GM12878 (cell line): ENCODE measurements around the gene MMP15. TPM values are rescaled to one million over a fixed set of nuclear protein-coding genes. Genes with fewer than 3 reads are reported as not detected.

ENCODE experiments used
- ATAC-seq: fragments of 200-7000 bp; cut with Tn5 transposase; 3 replicates; pipeline ENCODE4 v1.9.1; 2020; ENCODE audit warnings: mild to moderate bottlenecking, moderate library complexity
- BruUV-seq: library from RNA; stranded (reverse); fragments of 400-500 nt; replicated peaks from 2 replicates; lab custom pipeline; 2021; lab: Mats Ljungman, UMichigan
- CTCF ChIA-PET: fragments of 300-600 bp; sonication (Branson Sonifier 250); formaldehyde crosslinking; extraction: SDS; loops from one replicate; lab custom pipeline; 2021; ENCODE audit warnings: inconsistent platforms; lab: Yijun Ruan, JAX
- POLR2A ChIA-PET: fragments of 350-600 bp; formaldehyde crosslinking; extraction: SDS; loops from one replicate; lab custom pipeline; 2021; ENCODE audit warnings: inconsistent platforms; lab: Charles Lee
- RAD21 ChIA-PET: fragments of 300-600 bp; sonication (Branson Sonifier 250); formaldehyde crosslinking; loops from one replicate; lab custom pipeline; 2023; ENCODE audit warnings: antibody characterized with exemption; ENCODE audit not compliant: unreplicated experiment; lab: Charles Lee
- SMC1A ChIA-PET: fragments of 300-600 bp; sonication (Branson Sonifier 250); formaldehyde crosslinking; loops from one replicate; lab custom pipeline; 2023; ENCODE audit not compliant: unreplicated experiment, uncharacterized antibody; lab: Charles Lee
- DNase-seq: peaks from one replicate; pipeline ENCODE4 v3.0.0-alpha.2; 2011; ENCODE audit warnings: low read depth, low spot score
- FAIRE-seq: peaks from 3 replicates; lab custom pipeline; 2011; peaks lifted over from hg19 to GRCh38; lab: Jason Lieb, UNC
- H2AFZ ChIP-seq: 2 replicates; pipeline ENCODE4 v1.6.0; 2011; ENCODE audit warnings: low read depth, low read length, control low read depth; ENCODE audit not compliant: control insufficient read depth
- H3K27ac ChIP-seq: 2 replicates; pipeline ENCODE4 v1.5.1; 2011; ENCODE audit warnings: control low read depth; ENCODE audit not compliant: control insufficient read depth, insufficient read depth
- H3K27me3 ChIP-seq, 2 experiments: replicated peaks in 1 of 2; 2 replicates each; pipeline versions ENCODE4 v1.6.0 to v1.6.1; 2011; ENCODE audit warnings: low read length in 1 of 2; ENCODE audit not compliant: control insufficient read depth in 2 of 2, insufficient read depth in 2 of 2
- H3K36me3 ChIP-seq, 2 experiments: 2 replicates each; pipeline ENCODE4 v1.5.1; 2011; ENCODE audit warnings: low read length in 1 of 2; ENCODE audit not compliant: control insufficient read depth in 2 of 2, insufficient read depth in 2 of 2
- H3K4me1 ChIP-seq: 2 replicates; pipeline ENCODE4 v1.6.1; 2011; ENCODE audit warnings: mild to moderate bottlenecking, low read length, moderate library complexity, mixed read lengths; ENCODE audit not compliant: control insufficient read depth, insufficient read depth
- H3K4me2 ChIP-seq: 2 replicates; pipeline ENCODE4 v1.6.0; 2011; ENCODE audit warnings: control low read depth; ENCODE audit not compliant: control insufficient read depth, insufficient read depth
- H3K4me3 ChIP-seq: fragments of 200-600 bp; sonication (generic); 2 replicates; pipeline ENCODE4 v1.5.1; 2016
- H3K79me2 ChIP-seq: 2 replicates; pipeline ENCODE4 v1.6.0; 2011; ENCODE audit warnings: low read length; ENCODE audit not compliant: control insufficient read depth, insufficient read depth
- H3K9ac ChIP-seq: 2 replicates; pipeline ENCODE4 v1.8.0; 2011; ENCODE audit warnings: low read length, control low read depth, mixed read lengths; ENCODE audit not compliant: control insufficient read depth, insufficient read depth
- H3K9me3 ChIP-seq: replicated peaks from 3 replicates; pipeline ENCODE4 v1.5.1; 2011; ENCODE audit warnings: mild to moderate bottlenecking, low read length; ENCODE audit not compliant: control insufficient read depth, insufficient read depth
- H4K20me1 ChIP-seq: 2 replicates; pipeline ENCODE4 v1.6.0; 2011; ENCODE audit not compliant: control insufficient read depth, insufficient read depth
- CREM ChIP-seq: IDR thresholded peaks from 2 replicates; pipeline ENCODE4 v1.6.1; 2014; ENCODE audit warnings: antibody characterized with exemption, low read depth
- EZH2 ChIP-seq: IDR thresholded peaks from 2 replicates; pipeline ENCODE4 v1.6.1; 2012; ENCODE audit warnings: low read depth, mild to moderate bottlenecking, control low read depth, inconsistent platforms, low read length, borderline replicate concordance; ENCODE audit not compliant: control insufficient read depth
- FOXK2 ChIP-seq: fragments of 450-650 bp; IDR thresholded peaks from 2 replicates; pipeline ENCODE4 v1.6.1; 2017; ENCODE audit warnings: mild to moderate bottlenecking, moderate library complexity
- HDGF ChIP-seq: fragments of 450-650 bp; IDR thresholded peaks from 2 replicates; pipeline ENCODE4 v1.6.1; 2016; ENCODE audit warnings: antibody characterized with exemption
- JUNB ChIP-seq: IDR thresholded peaks from 2 replicates; pipeline ENCODE4 v1.6.1; 2016; ENCODE audit warnings: antibody characterized with exemption, mild to moderate bottlenecking
- MTA3 ChIP-seq: IDR thresholded peaks from 2 replicates; pipeline ENCODE4 v1.6.1; 2012; ENCODE audit warnings: low read length, inconsistent platforms, borderline replicate concordance
- NR2C1 ChIP-seq: fragments of 450-650 bp; IDR thresholded peaks from 2 replicates; pipeline ENCODE4 v1.6.1; 2017; ENCODE audit warnings: antibody characterized with exemption, mild to moderate bottlenecking, moderate library complexity
- PAX5 ChIP-seq: IDR thresholded peaks from 2 replicates; pipeline ENCODE4 v1.6.1; 2011; ENCODE audit warnings: low read depth, low read length, borderline replicate concordance
- PML ChIP-seq: IDR thresholded peaks from 2 replicates; pipeline ENCODE4 v1.6.1; 2012; ENCODE audit warnings: low read length, inconsistent platforms
- POLR2AphosphoS2 ChIP-seq: IDR thresholded peaks from 2 replicates; pipeline ENCODE4 v1.6.1; 2011; ENCODE audit warnings: low read depth, mild to moderate bottlenecking, low read length, improper control_type of control experiment, moderate library complexity
- RFX5 ChIP-seq: IDR thresholded peaks from 2 replicates; pipeline ENCODE4 v1.6.1; 2011; ENCODE audit warnings: low read depth, low read length, improper control_type of control experiment
- ZBED1 ChIP-seq: IDR thresholded peaks from 2 replicates; pipeline ENCODE4 v1.6.1; 2016; ENCODE audit warnings: borderline replicate concordance
- ZNF24 ChIP-seq: fragments of 450-650 bp; IDR thresholded peaks from 2 replicates; pipeline ENCODE4 v1.6.1; 2017; ENCODE audit warnings: antibody characterized with exemption, mild to moderate bottlenecking
- ZNF384 ChIP-seq: IDR thresholded peaks from 2 replicates; pipeline ENCODE4 v1.6.1; 2012; ENCODE audit warnings: low read depth, mild to moderate bottlenecking, low read length, improper control_type of control experiment, borderline replicate concordance
- WGBS: methylation state at CpG from one replicate; pipeline ENCODE4 v1.1.6; 2016; ENCODE audit warnings: low lambda C conversion rate; ENCODE audit not compliant: insufficient replicate concordance, insufficient coverage; ENCODE audit errors: missing lambda C conversion rate; 5-methylcytosine and 5-hydroxymethylcytosine counted together
- in situ Hi-C: fragments of 300-500 bp; cut with MboI; formaldehyde crosslinking; loops from 9 replicates; pipeline ENCODE4 v1.14.3; 2018; ENCODE audit warnings: mixed read lengths
- intact Hi-C: fragments of 100-400 bp; cut with micrococcal nuclease; formaldehyde crosslinking; loops from one replicate; pipeline ENCODE4 v1.14.2; 2022; ENCODE audit not compliant: unreplicated experiment
- polyA plus RNA-seq, 11 experiments: library from polyadenylated mRNA; depleted of rRNA in 4 of 11; unstranded in 6 of 11; stranded (reverse) in 5 of 11; fragments of >200 nt; fragmentation: Nextera tagmentation in 4 of 11; fragmentation: Illumina TruSeq in 1 of 11; extraction: Ambion mirVana in 4 of 11; extraction: Trizol in 1 of 11; gene quantifications; 1 replicate in 1 of 11; 2 replicates in 10 of 11; pipeline versions ENCODE4 v1.2.1 to v1.2.3, GENCODE V29; 2011 to 2016; ENCODE audit warnings: inconsistent platforms in 2 of 11, missing spikeins in 2 of 11, low read depth in 1 of 11
- total RNA-seq, 4 experiments: library from RNA; depleted of rRNA in 3 of 4; stranded (reverse); fragments of >200 nt in 3 of 4; fragmentation: Illumina TruSeq in 1 of 4; extraction: Trizol in 1 of 4; gene quantifications; 2 replicates each; pipeline versions ENCODE4 v1.2.1 to v1.2.3, GENCODE V29; 2013 to 2021
- TF ChIP-seq, protein P1 (sequence below): fragments of 450-650 bp; IDR thresholded peaks from 2 replicates; pipeline ENCODE4 v1.6.1; 2018; ENCODE audit warnings: mild to moderate bottlenecking, low read depth, moderate library complexity; ENCODE audit not compliant: partially characterized antibody
- TF ChIP-seq, protein P2 (sequence below): fragments of 450-650 bp; formaldehyde crosslinking; IDR thresholded peaks from 2 replicates; pipeline ENCODE4 v1.4.0; 2020; ENCODE audit warnings: mild to moderate bottlenecking, moderate library complexity

The MMP15 gene
- total and polyA plus RNA-seq, 10 of the 15 experiments (the other 5 are each of a cell fraction or from before 2014, with no cell fraction given) = 0.08 to 0.56 (median 0.10) TPM; not detected in 7

DNA sequence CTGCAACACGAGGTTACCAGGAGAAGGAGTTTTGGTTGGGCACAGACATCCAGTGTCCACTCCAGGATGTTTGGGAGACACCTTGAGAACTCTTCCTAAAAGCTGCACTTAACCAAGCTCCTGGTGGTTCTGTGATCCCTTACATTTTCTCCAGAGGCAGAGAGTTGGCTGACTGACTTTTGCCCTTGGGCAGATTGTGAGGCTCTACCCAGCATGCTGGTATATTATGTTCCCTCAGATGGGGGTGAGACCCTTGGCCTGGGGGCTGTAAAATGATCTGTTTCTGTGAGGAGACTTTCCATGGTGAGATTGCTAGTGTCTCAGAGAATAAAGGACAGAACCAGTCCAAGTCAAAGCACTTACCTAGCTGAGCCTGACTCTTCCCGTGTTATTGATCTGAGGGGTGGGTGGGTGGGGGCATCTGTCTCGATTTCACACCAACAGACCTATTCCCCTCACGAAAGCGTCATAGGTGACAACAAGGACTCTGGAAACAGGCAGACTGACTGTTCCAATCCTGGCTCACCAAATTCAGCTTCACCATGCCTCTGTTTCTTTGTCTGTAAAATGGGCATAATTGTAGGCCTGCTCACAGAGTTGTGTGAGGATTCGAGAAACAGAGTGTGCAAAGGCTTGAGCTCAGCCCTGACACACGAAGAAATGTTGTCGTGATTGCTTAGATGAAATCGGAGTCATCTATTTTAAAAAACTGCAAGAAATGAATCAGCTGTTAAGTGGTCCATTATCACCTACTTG is 12.2 kb upstream of the MMP15 start (continued):
- no peak for TF ChIP-seq PAX5
- no peak for TF ChIP-seq CREM
- TF ChIP-seq PML = no peak
- no peak for TF ChIP-seq ZNF24

DNA sequence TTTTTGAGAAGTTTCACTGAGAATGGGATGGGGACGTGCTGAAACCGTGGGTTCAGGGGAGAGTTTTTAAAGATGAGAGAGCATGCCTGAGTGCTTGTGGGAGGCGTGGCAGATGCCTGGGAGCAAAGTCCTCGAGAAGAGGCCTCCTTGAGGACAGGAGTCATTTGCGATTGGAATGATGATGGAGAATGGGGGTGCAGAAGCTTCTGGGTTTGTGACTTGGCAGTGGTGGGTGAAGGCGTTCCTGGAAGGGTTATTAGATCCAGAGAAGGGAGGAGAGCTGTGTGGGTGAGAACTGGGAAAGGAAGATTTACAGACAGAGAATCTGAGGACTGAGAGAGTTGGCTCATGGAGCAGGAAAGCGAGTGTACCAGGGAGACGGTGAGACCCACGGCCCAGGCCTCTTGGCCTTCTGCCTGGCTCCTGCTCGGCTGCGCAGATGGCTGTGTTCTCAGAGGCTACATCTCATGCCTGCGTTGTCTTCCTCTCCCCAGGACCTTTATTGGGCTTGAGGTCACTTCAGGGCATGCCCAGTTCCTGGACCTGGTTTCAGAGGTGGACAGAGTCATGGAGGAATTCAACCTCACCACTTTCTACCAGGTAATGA is 8.6 kb upstream of the MMP15 start:
- ChIA-PET CTCF (no interaction called here), RAD21 (no interaction called here), POLR2A (interaction anchor here (0.5 kb wide), 1 partner anchor 46 kb away, joined by 3 read pairs; no protein-coding TSS in a partner anchor), SMC1A (no interaction called here)
- H3K4me1 ChIP-seq = no peaks in the 10 kb centered on the region
- peaks cover 2 to 8% of the 10 kb centered on the region in 2 experiments; a peak in 3 of 4 replicates for H3K36me3 ChIP-seq
- no peak overlapping the region for H3K4me3 ChIP-seq
- FAIRE-seq (no peak), ATAC-seq (no peak), DNase-seq (no peak)
- no peak overlapping the region for H3K4me2 ChIP-seq
- BruUV-seq = no TSS peak
- H4K20me1 ChIP-seq = no peaks in the 10 kb centered on the region
- no peak overlapping the region for H3K9ac ChIP-seq
- 64% methylated on average over 11 of the region's 12 CpGs for whole genome bisulfite sequencing
- H3K27me3 ChIP-seq = no peaks in the 10 kb centered on the region
- intact Hi-C loops = no loop called here
- no peak overlapping the region for H3K27ac ChIP-seq
- no peaks in the 10 kb centered on the region for H3K9me3 ChIP-seq
- H2AFZ ChIP-seq = no peak overlapping the region
- no peaks in the 10 kb centered on the region for H3K79me2 ChIP-seq
- in situ Hi-C loops = no loop called here
- TF ChIP-seq POLR2AphosphoS2 = no peak
- TF ChIP-seq, protein P1, sequence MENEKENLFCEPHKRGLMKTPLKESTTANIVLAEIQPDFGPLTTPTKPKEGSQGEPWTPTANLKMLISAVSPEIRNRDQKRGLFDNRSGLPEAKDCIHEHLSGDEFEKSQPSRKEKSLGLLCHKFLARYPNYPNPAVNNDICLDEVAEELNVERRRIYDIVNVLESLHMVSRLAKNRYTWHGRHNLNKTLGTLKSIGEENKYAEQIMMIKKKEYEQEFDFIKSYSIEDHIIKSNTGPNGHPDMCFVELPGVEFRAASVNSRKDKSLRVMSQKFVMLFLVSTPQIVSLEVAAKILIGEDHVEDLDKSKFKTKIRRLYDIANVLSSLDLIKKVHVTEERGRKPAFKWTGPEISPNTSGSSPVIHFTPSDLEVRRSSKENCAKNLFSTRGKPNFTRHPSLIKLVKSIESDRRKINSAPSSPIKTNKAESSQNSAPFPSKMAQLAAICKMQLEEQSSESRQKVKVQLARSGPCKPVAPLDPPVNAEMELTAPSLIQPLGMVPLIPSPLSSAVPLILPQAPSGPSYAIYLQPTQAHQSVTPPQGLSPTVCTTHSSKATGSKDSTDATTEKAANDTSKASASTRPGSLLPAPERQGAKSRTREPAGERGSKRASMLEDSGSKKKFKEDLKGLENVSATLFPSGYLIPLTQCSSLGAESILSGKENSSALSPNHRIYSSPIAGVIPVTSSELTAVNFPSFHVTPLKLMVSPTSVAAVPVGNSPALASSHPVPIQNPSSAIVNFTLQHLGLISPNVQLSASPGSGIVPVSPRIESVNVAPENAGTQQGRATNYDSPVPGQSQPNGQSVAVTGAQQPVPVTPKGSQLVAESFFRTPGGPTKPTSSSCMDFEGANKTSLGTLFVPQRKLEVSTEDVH = no peak
- TF ChIP-seq MTA3 = no peak
- no peak for TF ChIP-seq ZBED1
- TF ChIP-seq JUNB = no peak
- TF ChIP-seq, protein P2, sequence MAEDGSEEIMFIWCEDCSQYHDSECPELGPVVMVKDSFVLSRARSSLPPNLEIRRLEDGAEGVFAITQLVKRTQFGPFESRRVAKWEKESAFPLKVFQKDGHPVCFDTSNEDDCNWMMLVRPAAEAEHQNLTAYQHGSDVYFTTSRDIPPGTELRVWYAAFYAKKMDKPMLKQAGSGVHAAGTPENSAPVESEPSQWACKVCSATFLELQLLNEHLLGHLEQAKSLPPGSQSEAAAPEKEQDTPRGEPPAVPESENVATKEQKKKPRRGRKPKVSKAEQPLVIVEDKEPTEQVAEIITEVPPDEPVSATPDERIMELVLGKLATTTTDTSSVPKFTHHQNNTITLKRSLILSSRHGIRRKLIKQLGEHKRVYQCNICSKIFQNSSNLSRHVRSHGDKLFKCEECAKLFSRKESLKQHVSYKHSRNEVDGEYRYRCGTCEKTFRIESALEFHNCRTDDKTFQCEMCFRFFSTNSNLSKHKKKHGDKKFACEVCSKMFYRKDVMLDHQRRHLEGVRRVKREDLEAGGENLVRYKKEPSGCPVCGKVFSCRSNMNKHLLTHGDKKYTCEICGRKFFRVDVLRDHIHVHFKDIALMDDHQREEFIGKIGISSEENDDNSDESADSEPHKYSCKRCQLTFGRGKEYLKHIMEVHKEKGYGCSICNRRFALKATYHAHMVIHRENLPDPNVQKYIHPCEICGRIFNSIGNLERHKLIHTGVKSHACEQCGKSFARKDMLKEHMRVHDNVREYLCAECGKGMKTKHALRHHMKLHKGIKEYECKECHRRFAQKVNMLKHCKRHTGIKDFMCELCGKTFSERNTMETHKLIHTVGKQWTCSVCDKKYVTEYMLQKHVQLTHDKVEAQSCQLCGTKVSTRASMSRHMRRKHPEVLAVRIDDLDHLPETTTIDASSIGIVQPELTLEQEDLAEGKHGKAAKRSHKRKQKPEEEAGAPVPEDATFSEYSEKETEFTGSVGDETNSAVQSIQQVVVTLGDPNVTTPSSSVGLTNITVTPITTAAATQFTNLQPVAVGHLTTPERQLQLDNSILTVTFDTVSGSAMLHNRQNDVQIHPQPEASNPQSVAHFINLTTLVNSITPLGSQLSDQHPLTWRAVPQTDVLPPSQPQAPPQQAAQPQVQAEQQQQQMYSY (CRISPR knock-in tag) = no peak
- no peak for TF ChIP-seq EZH2
- TF ChIP-seq NR2C1 = no peak
- TF ChIP-seq HDGF = no peak
- TF ChIP-seq RFX5 = no peak
- no peak for TF ChIP-seq ZNF384
- no peak for TF ChIP-seq FOXK2
- no peak for TF ChIP-seq PML
